CD4-positive, CD25-positive, alpha-beta regulatory T cell (primary cell): ENCODE measurements around the gene USP30. TPM values are rescaled to one million over a fixed set of nuclear protein-coding genes. Genes with fewer than 3 reads are reported as not detected.
A peak's percentile ranks its signal among the peaks of the same experiment; 100 is the strongest.

Experiments
- ATAC-seq, 2 donors: fragments of 150-1000 bp; cut with Tn5 transposase; one replicate each; pipeline ENCODE4 v1.10.0; 2021; ENCODE audit warnings: low read depth in 2 of 2, moderate number of reproducible peaks in 2 of 2, moderate library complexity in 1 of 2
- DNase-seq, 3 donors: peaks; one replicate each; pipeline versions ENCODE4 v3.0.0 to v3.0.0-alpha.2; 2012 to 2022; ENCODE audit warnings: mixed read lengths in 1 of 3
- H3K27ac ChIP-seq: one replicate; pipeline ENCODE4 v1.7.0; 2013; ENCODE audit warnings: mild to moderate bottlenecking, low read length; ENCODE audit not compliant: insufficient read depth, poor library complexity, severe bottlenecking
- H3K27me3 ChIP-seq: one replicate; pipeline ENCODE4 v1.7.0; 2013; ENCODE audit warnings: low read length; ENCODE audit not compliant: control insufficient read depth, insufficient read depth
- H3K36me3 ChIP-seq: one replicate; pipeline ENCODE4 v1.7.0; 2013; ENCODE audit warnings: mild to moderate bottlenecking, low read length, moderate library complexity; ENCODE audit not compliant: control insufficient read depth, insufficient read depth
- H3K4me1 ChIP-seq: 2 replicates; pipeline ENCODE4 v1.7.0; 2013; ENCODE audit warnings: mild to moderate bottlenecking, low read length; ENCODE audit not compliant: insufficient read depth, control insufficient read depth, poor library complexity, severe bottlenecking
- H3K4me3 ChIP-seq: one replicate; pipeline ENCODE4 v1.7.0; 2013; ENCODE audit warnings: low read depth, mild to moderate bottlenecking, low read length, moderate library complexity
- H3K9me3 ChIP-seq, 2 experiments: 1 replicate in 1 of 2; 2 replicates in 1 of 2; pipeline ENCODE4 v1.7.0; 2013; ENCODE audit warnings: low read length in 2 of 2, mild to moderate bottlenecking in 1 of 2, moderate library complexity in 1 of 2; ENCODE audit not compliant: control insufficient read depth in 2 of 2
- H3K27ac Mint-ChIP-seq, 3 donors: one replicate each; pipeline ENCODE4 v1.8.0; 2020 to 2022; ENCODE audit warnings: mild to moderate bottlenecking in 3 of 3, mixed read lengths in 3 of 3, moderate library complexity in 2 of 3
- H3K27me3 Mint-ChIP-seq: one replicate; pipeline ENCODE4 v1.8.0; 2022; ENCODE audit warnings: mild to moderate bottlenecking, mixed read lengths
- H3K36me3 Mint-ChIP-seq: one replicate; pipeline ENCODE4 v1.8.0; 2020; ENCODE audit warnings: mixed read lengths
- H3K4me1 Mint-ChIP-seq, 4 donors: one replicate each; pipeline ENCODE4 v1.8.0; 2020 to 2022; ENCODE audit warnings: mixed read lengths in 4 of 4, mild to moderate bottlenecking in 1 of 4
- H3K4me3 Mint-ChIP-seq, 4 donors: one replicate each; pipeline ENCODE4 v1.8.0; 2020 to 2022; ENCODE audit warnings: mild to moderate bottlenecking in 4 of 4, mixed read lengths in 4 of 4, moderate library complexity in 3 of 4
- H3K9me3 Mint-ChIP-seq, 7 donors: one replicate each; pipeline ENCODE4 v1.8.0; 2020 to 2022; ENCODE audit warnings: mixed read lengths in 7 of 7, mild to moderate bottlenecking in 3 of 7, moderate library complexity in 2 of 7
- polyA plus RNA-seq, 4 donors: library from polyadenylated mRNA; unstranded; fragments of 300-500 nt; fragmentation: Illumina TruSeq; gene quantifications; one replicate each; pipeline ENCODE4 v1.2.3, GENCODE V29; 2021
- total RNA-seq: library from RNA; stranded (reverse); gene quantifications from one replicate; pipeline ENCODE4 v1.2.3, GENCODE V29; 2022

Gene USP30
- total RNA-seq (21.0 TPM), polyA plus RNA-seq (10 to 100 TPM; 10.7 to 14.2 (median 11.6) TPM)

GRCh38 chr12:109052414-109053323 is at the start of gene USP30:
TSS of gene USP30 (plus strand) at chr12:109052576. CDS start at chr12:109052679, 103 bp downstream.
- Mint-ChIP-seq H3K4me3 (peak within 1 kb of the TSS; percentile 94 to 97 (median 96)), H3K27ac (peak within 1 kb of the TSS; percentile 83 to 99 (median 96)), H3K36me3 (peaks cover 13% of the 10 kb centered on the region), H3K27me3 (no peaks in the 10 kb centered on the region), H3K9me3 (no peaks in the 10 kb centered on the region), H3K4me1 (peaks cover 11 to 25% (median 13%) of the 10 kb centered on the region in 4 donors)
- H3K27ac ChIP-seq: peak within 1 kb of the TSS; percentile 86
- peaks cover under 1% of the 10 kb centered on the region for H3K36me3 ChIP-seq
- H3K4me3 ChIP-seq: peak within 1 kb of the TSS; percentile 97
- peak; percentile 74 to 90 (median 80) for DNase-seq
- ATAC-seq: peak; percentile 82 to 84
- no peaks in the 10 kb centered on the region for H3K27me3 ChIP-seq
- peaks cover 20% of the 10 kb centered on the region for H3K4me1 ChIP-seq
- no peaks in the 10 kb centered on the region for H3K9me3 ChIP-seq

GRCh38 chr12:109004017-109004416 is 48.4 kb upstream of the USP30 start:
- H3K36me3 Mint-ChIP-seq: no peaks in the 10 kb centered on the region
- H3K9me3 ChIP-seq: no peaks in the 10 kb centered on the region
- no peaks in the 10 kb centered on the region for H3K36me3 ChIP-seq
- ATAC-seq (no peak), DNase-seq (no peak)
- H3K4me1 ChIP-seq: no peaks in the 10 kb centered on the region
- H3K4me3 Mint-ChIP-seq: no peak overlapping the region
- no peak overlapping the region for H3K4me3 ChIP-seq
- no peaks in the 10 kb centered on the region for H3K4me1 Mint-ChIP-seq
- peaks cover 0 to 2% (median 0%) of the 10 kb centered on the region in 7 donors for H3K9me3 Mint-ChIP-seq
- H3K27me3 Mint-ChIP-seq: peaks cover 11% of the 10 kb centered on the region
- H3K27ac Mint-ChIP-seq: no peak overlapping the region
- no peak overlapping the region for H3K27ac ChIP-seq
- peaks cover 7% of the 10 kb centered on the region for H3K27me3 ChIP-seq

- Histone ChIP-seq H3K9me3 (no peaks in the 10 kb centered on the region), H3K4me1 (no peaks in the 10 kb centered on the region), H3K4me3 (no peak overlapping the region), H3K27ac (no peak overlapping the region), H3K27me3 (peaks cover 7% of the 10 kb centered on the region), H3K36me3 (no peaks in the 10 kb centered on the region)
- Mint-ChIP-seq H3K4me1 (no peaks in the 10 kb centered on the region), H3K4me3 (no peak overlapping the region), H3K9me3 (no peaks in the 10 kb centered on the region), H3K27me3 (peaks cover 13% of the 10 kb centered on the region), H3K27ac (no peak overlapping the region), H3K36me3 (no peaks in the 10 kb centered on the region)
- ATAC-seq (no peak), DNase-seq (no peak)
Measured at GRCh38 chr12:109009766-109010165, 42.6 kb upstream of the USP30 start.

GRCh38 chr12:109010259-109010658 is 42.1 kb upstream of the USP30 start:
- H3K4me3 ChIP-seq: no peak overlapping the region
- DNase-seq: no peak
- Mint-ChIP-seq H3K27ac (no peak overlapping the region), H3K36me3 (no peaks in the 10 kb centered on the region), H3K4me3 (no peak overlapping the region), H3K9me3 (no peaks in the 10 kb centered on the region), H3K27me3 (peaks cover 18% of the 10 kb centered on the region), H3K4me1 (no peaks in the 10 kb centered on the region)
- ATAC-seq: no peak
- no peaks in the 10 kb centered on the region for H3K36me3 ChIP-seq
- H3K4me1 ChIP-seq: no peaks in the 10 kb centered on the region
- peaks cover 7% of the 10 kb centered on the region for H3K27me3 ChIP-seq
- no peaks in the 10 kb centered on the region for H3K9me3 ChIP-seq
- H3K27ac ChIP-seq: no peak overlapping the region

DNA sequence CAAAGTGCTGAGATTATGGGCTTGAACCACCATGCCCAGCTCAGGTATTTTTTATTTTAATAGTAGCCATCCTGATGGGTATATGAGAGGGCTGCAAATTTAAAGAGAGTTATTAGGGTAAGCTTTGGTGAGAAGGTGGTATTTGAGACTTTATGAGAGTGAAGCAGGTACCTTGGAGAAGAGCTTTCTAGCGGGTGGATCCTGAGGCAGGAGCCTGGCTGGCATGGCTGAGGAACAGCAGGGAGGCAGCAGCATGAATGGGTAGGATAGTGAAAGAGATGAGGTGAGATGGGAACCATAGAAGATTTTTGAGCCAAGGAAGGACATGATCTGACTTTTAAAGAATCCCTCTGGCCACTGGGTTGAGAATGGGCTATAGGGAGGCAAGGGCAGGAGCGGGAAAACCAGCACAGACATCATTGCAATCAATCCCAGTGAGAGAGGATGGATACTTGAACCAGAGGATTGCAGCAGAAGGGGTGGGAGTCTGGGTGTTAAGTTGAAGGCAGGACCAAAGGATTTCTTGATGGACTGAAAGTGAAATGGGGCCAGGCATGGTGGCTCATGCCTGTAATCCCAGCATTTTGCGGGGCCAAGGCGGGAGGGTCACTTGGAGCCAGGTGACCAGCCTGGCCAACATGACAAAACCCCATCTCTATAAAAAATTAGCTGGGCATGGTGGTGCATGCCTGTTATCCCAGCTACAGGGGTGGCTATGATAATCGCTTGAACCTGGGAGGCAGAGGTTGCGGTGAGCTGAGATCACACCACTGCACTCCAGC is 37.2 kb upstream of the USP30 start:
- ATAC-seq: no peak
- Histone ChIP-seq H3K27ac (no peak overlapping the region), H3K4me3 (no peak overlapping the region), H3K27me3 (peaks cover 15% of the 10 kb centered on the region), H3K4me1 (no peaks in the 10 kb centered on the region), H3K9me3 (no peaks in the 10 kb centered on the region), H3K36me3 (no peaks in the 10 kb centered on the region)
- no peak overlapping the region for H3K27ac Mint-ChIP-seq
- no peak for DNase-seq
- peaks cover 29% of the 10 kb centered on the region for H3K27me3 Mint-ChIP-seq
- H3K9me3 Mint-ChIP-seq: no peaks in the 10 kb centered on the region
- no peak overlapping the region for H3K4me3 Mint-ChIP-seq
- no peaks in the 10 kb centered on the region for H3K4me1 Mint-ChIP-seq
- H3K36me3 Mint-ChIP-seq: no peaks in the 10 kb centered on the region

DNA sequence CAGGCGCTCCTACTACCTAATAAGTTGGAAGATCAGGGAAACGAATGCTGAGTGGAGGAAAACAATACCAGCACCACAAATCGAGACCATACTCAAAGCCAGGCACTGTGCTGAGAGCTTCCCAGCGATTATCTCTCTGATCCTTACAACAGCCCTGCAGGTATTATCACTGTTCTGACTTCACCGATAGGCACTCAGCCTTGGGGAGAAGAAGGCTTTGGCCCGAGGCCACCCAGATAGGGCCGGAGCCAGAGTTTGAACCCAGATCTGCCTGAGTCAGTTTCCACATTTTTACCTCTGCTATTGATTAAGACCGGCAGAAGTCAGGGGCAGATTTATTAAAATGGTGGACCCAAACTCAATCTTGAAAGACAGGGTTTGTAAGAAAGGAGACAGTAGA is 36.4 kb upstream of the USP30 start:
- Histone ChIP-seq H3K9me3 (no peaks in the 10 kb centered on the region), H3K4me3 (no peak overlapping the region), H3K27ac (no peak overlapping the region), H3K4me1 (peaks cover 3% of the 10 kb centered on the region), H3K27me3 (peaks cover 16% of the 10 kb centered on the region), H3K36me3 (no peaks in the 10 kb centered on the region)
- H3K4me1 Mint-ChIP-seq: peaks cover 0 to 3% (median 0%) of the 10 kb centered on the region in 4 donors
- H3K27ac Mint-ChIP-seq: no peak overlapping the region
- peaks cover 38% of the 10 kb centered on the region for H3K27me3 Mint-ChIP-seq
- no peak overlapping the region for H3K4me3 Mint-ChIP-seq
- DNase-seq: no peak
- H3K36me3 Mint-ChIP-seq: no peaks in the 10 kb centered on the region
- H3K9me3 Mint-ChIP-seq: no peaks in the 10 kb centered on the region
- no peak for ATAC-seq

DNA sequence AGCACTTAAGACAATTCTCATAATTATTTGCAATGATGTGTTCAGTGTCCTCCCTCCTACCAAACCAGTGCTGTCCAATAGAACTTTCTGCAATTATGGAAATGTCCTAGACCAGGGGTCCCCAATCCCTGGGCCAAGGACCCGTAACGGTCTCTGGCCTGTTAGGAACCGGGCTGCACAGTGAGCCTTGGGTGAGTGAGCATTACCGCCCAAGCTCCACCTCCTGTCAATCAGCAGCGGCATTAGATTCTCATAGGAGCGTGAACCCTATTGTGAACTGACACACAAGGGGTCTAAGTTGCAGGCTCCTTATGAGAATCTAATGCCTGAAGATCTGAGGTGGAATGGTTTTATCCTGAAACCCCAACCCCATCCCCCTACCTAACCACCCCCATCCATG is 35.4 kb upstream of the USP30 start:
- peaks cover 25% of the 10 kb centered on the region for H3K27me3 ChIP-seq
- no peak overlapping the region for H3K4me3 Mint-ChIP-seq
- H3K4me3 ChIP-seq: no peak overlapping the region
- H3K27ac Mint-ChIP-seq: no peak overlapping the region
- DNase-seq (no peak), ATAC-seq (no peak)
- no peaks in the 10 kb centered on the region for H3K36me3 ChIP-seq
- H3K4me1 ChIP-seq: peaks cover 3% of the 10 kb centered on the region
- no peaks in the 10 kb centered on the region for H3K9me3 ChIP-seq
- no peak overlapping the region for H3K27ac ChIP-seq
- peaks cover 0 to 6% (median 0%) of the 10 kb centered on the region in 4 donors for H3K4me1 Mint-ChIP-seq
- H3K27me3 Mint-ChIP-seq: peaks cover 46% of the 10 kb centered on the region
- H3K36me3 Mint-ChIP-seq: no peaks in the 10 kb centered on the region
- no peaks in the 10 kb centered on the region for H3K9me3 Mint-ChIP-seq
